ENCODE results near the gene LATS2.

Gene LATS2

GRCh38 chr13:20993661-20994440, 67.5 kb downstream of the LATS2 start:
- ATAC-seq (replicated peaks), result no peak
- Mint-ChIP-seq H3K27ac (no peak overlapping the region), H3K9me3 (no peaks in the 10 kb centered on the region), H3K27me3 (no peaks in the 10 kb centered on the region), H3K4me1 (peaks cover 0 to 2% of the 10 kb centered on the region in 2 donors), H3K36me3 (peaks cover 3 to 19% of the 10 kb centered on the region in 2 donors), H3K4me3 (no peak overlapping the region)
- no peak for DNase-seq

- no peaks in the 10 kb centered on the region for H3K27me3 Mint-ChIP-seq
- H3K4me1 Mint-ChIP-seq, result peaks cover 0 to 2% of the 10 kb centered on the region in 2 donors
- DNase-seq (no peak), ATAC-seq (replicated peaks) (no peak)
- peaks cover 3 to 19% of the 10 kb centered on the region in 2 donors for H3K36me3 Mint-ChIP-seq
- no peak overlapping the region for H3K27ac Mint-ChIP-seq
- no peak overlapping the region for H3K4me3 Mint-ChIP-seq
- no peaks in the 10 kb centered on the region for H3K9me3 Mint-ChIP-seq
Measured at GRCh38 chr13:20993211-20993610, 68.2 kb downstream of the LATS2 start.

GRCh38 chr13:20991741-20992520, 69.5 kb downstream of the LATS2 start:
- H3K9me3 Mint-ChIP-seq, result no peaks in the 10 kb centered on the region
- H3K36me3 Mint-ChIP-seq, result peaks cover 3 to 24% of the 10 kb centered on the region in 2 donors
- H3K4me1 Mint-ChIP-seq, result peaks cover 0 to 2% of the 10 kb centered on the region in 2 donors
- ATAC-seq (replicated peaks) (no peak), DNase-seq (no peak)
- H3K27me3 Mint-ChIP-seq, result no peaks in the 10 kb centered on the region
- no peak overlapping the region for H3K27ac Mint-ChIP-seq
- H3K4me3 Mint-ChIP-seq, result no peak overlapping the region

GRCh38 chr13:20990910-20991525, 70.4 kb downstream of the LATS2 start:
- Mint-ChIP-seq H3K36me3 (peaks cover 3 to 29% of the 10 kb centered on the region in 2 donors), H3K27me3 (no peaks in the 10 kb centered on the region), H3K4me3 (no peak overlapping the region), H3K4me1 (peaks cover 0 to 2% of the 10 kb centered on the region in 2 donors), H3K9me3 (no peaks in the 10 kb centered on the region), H3K27ac (no peak overlapping the region)
- DNase-seq, result no peak
- ATAC-seq (replicated peaks), result no peak

DNA sequence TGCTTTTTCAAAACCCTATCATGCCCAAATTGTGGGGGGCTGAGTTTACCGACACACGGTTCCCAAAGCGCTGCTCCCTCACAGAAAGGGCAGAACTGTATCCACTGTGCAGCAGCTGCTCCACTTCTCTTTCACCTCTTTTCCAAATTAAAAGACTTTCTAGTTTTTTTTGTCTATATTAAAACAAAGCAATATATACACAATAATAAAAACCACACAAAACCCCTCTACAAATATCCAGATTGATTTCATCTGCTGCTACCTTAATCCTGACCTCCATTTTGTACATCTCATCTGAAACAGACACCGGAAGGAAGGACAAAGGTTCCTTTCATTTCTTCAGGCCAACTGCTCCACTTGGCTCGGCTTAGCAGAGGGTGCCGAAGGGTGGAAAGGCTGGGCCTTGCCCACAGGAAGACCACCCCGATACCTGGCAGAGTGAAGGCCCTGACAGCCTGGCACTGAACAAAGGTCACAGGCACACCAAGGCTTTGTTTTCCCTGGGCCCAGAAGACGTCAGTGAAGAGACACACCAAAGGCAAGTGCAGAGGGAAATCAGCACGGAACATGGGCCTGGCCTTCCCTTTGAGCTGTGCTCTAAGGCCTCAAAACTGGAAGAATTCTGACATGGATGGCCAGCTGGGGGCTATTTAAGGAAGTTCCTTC, 71.6 kb downstream of the LATS2 start:
- no peaks in the 10 kb centered on the region for H3K27me3 Mint-ChIP-seq
- ATAC-seq (replicated peaks) (no peak), DNase-seq (no peak)
- no peaks in the 10 kb centered on the region for H3K9me3 Mint-ChIP-seq
- peaks cover 3 to 30% of the 10 kb centered on the region in 2 donors for H3K36me3 Mint-ChIP-seq
- H3K4me1 Mint-ChIP-seq, result peaks cover 0 to 2% of the 10 kb centered on the region in 2 donors
- H3K4me3 Mint-ChIP-seq, result no peak overlapping the region
- no peak overlapping the region for H3K27ac Mint-ChIP-seq

DNA sequence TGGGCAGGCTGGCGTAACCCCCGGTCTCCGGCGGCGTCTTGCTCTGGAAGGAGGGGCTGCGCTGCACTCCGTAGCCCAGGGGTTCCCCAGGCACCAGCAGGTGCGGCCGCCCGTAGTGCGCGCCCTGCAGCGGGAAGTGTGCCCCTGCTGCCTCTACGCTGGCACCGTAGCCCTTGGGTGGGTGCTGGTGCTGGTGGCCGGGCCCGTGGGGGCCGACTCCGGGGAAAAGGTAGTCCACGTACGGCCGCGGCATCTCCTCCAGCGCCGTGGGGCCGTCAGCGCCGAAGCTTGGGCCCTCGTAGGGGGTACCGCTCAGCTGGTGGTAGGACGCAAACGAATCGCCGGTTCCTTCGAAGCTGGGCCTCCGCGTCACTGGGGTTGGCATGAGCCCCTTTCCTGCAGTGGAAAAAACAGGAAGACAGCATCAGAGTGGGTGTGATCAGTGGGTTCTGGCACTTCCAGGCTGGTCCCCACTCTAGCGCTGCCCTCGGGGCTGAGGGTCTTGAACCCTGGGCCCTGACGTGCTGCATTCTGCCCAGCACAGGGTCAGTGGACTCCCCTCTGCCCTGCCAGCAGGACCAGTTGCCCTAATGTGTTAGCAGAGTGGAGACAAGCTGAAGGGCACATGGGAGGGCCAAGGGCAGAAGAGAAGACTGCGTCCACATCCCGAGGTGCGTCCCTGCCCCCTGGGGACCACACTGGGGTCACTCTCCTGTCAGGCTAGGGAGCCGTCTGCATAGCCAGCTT, 72.3 kb downstream of the LATS2 start:
- Mint-ChIP-seq H3K36me3 (peaks cover 3 to 30% of the 10 kb centered on the region in 2 donors), H3K9me3 (no peaks in the 10 kb centered on the region), H3K4me3 (no peak overlapping the region), H3K27me3 (no peaks in the 10 kb centered on the region), H3K27ac (no peak overlapping the region), H3K4me1 (no peaks in the 10 kb centered on the region)
- DNase-seq (no peak), ATAC-seq (replicated peaks) (no peak)

DNA sequence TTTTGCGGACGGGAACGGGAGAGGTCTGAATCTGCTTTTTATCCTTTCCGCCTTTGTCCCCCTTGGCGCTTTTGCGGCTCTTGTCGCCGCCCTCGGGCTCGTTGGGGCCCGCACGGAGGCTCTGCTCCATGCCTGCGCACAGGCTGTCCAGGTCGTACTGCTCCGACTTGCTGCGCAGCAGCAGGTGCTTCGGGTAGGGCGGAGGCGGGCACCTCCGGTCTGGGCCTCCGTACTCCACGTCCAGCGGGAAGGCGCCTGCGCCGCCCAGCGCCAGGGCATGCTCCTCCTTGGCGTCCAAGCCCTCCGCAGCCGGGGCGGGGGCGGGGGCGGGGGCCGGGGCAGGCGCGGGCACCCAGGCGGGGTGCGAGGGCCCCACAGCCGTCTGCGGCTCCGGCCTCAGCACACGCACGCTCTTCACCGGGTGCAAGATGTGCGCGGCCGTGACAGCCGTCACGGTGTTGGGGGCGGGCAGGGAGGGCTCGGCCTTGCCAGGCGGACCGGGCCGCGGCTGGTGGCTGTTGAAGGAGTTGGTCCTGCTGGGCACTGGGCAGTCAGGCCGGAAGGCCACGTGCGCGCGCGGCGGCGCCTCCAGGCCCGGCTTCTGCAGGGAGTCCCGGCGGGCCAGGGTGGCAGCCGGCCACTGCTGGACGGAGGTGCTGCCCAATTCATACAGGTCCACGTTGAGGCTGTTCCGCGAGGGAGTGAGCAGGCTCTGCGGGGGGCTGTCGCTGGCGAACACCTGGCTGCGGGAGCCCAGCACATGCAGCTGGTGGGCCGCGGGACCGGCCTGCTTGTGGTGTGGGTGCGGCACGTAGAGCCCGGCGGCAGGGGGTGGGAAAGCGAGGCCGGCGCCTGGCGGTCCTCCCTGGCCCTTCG, 73.1 kb downstream of the LATS2 start:
- no peak overlapping the region for H3K27ac Mint-ChIP-seq
- H3K9me3 Mint-ChIP-seq, result no peaks in the 10 kb centered on the region
- ATAC-seq (replicated peaks) (no peak), DNase-seq (no peak)
- H3K4me3 Mint-ChIP-seq, result no peak overlapping the region
- H3K27me3 Mint-ChIP-seq, result no peaks in the 10 kb centered on the region
- no peaks in the 10 kb centered on the region for H3K4me1 Mint-ChIP-seq
- peaks cover 8 to 30% of the 10 kb centered on the region in 2 donors for H3K36me3 Mint-ChIP-seq

DNA sequence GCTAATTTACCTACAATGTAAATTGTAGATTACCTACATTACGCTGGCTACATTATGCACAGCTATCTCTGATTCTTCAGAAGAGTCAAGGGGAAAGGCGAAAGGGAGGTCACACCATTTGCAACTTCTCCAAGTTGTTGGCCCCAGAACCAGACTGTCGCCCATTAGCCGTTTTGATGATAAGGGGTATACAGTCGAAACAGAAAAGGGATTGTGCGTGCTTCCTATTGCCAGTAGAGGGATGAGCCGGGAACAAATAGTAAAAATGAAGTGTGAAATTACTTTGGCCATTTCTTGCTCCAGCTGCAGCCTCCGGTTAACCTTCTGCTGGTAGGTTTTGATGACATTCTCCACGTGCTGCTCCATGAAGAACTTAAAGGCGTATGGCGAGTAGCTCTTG, 73.8 kb downstream of the LATS2 start:
- no peaks in the 10 kb centered on the region for H3K9me3 Mint-ChIP-seq

DNA sequence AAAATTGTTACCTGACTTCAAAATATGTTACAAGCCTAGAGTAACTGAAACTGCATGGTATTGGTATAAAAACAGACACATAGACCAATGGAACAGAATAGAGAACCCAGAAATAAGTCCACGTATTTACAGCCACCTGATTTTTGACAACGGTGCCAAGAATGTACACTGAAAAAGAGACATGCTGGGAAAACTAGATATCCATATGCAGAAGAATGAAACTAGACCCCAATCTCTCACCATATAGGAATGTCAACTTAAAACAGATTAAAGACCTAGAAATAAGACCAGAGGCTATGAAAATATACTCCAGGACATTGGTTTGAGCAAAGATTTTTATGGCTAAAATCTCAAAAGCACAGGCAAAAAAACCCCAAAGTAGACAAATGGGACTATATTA, 76.5 kb downstream of the LATS2 start:
- Mint-ChIP-seq H3K36me3 (peaks cover 12 to 31% of the 10 kb centered on the region in 2 donors), H3K27me3 (no peaks in the 10 kb centered on the region), H3K9me3 (no peaks in the 10 kb centered on the region), H3K4me3 (no peak overlapping the region), H3K4me1 (no peaks in the 10 kb centered on the region), H3K27ac (no peak overlapping the region)
- ATAC-seq (replicated peaks) (no peak), DNase-seq (no peak)

More for the DNA sequence above, 73.8 kb downstream of the LATS2 start:
- Mint-ChIP-seq H3K27ac (no peak overlapping the region), H3K4me1 (no peaks in the 10 kb centered on the region), H3K4me3 (no peak overlapping the region), H3K27me3 (no peaks in the 10 kb centered on the region), H3K36me3 (peaks cover 8 to 30% of the 10 kb centered on the region in 2 donors)
- DNase-seq (no peak), ATAC-seq (replicated peaks) (no peak)

- Mint-ChIP-seq H3K27me3 (no peaks in the 10 kb centered on the region), H3K4me3 (no peak overlapping the region), H3K27ac (no peak overlapping the region), H3K9me3 (no peaks in the 10 kb centered on the region), H3K4me1 (no peaks in the 10 kb centered on the region), H3K36me3 (peaks cover 10 to 24% of the 10 kb centered on the region in 2 donors)
- DNase-seq (no peak), ATAC-seq (replicated peaks) (no peak)
Measured at GRCh38 chr13:20983386-20983785, 78.0 kb downstream of the LATS2 start.

DNA sequence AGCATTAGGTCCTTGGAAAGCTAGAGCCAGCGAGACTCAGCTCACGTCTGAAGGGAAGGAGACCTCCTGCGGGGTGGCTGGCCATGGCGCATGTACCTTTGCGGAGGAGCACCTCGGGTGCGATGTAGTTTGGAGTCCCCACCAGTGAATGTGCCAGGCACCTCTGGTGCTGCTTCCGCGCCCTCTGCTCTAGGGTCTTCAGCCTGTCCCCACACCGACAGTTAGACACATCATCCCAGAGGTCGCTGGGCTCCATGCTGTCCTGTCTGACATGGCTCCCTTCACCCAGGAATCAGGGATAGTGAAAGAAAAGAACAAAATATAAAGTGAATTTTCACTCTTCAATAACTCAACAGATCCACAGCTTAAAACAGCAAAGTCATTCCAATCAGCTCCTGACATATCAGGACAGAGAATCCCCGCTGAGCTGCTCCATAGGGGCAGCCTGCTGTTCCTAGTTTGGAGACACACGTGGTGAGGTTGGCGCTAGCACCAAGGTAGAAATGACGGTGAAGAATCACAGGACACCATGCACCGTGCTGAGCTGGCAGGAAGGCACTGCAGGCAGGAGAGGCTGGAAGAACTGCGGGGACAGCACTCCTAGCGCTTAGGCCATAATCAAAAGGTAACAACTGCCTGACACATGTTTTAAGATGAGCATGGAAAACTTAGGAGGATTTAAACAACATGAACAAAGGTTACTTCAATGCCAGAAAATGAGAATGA, 79.9 kb downstream of the LATS2 start:
- DNase-seq (no peak), ATAC-seq (replicated peaks) (no peak)
- no peaks in the 10 kb centered on the region for H3K27me3 Mint-ChIP-seq
- H3K4me3 Mint-ChIP-seq, result no peak overlapping the region
- no peaks in the 10 kb centered on the region for H3K9me3 Mint-ChIP-seq
- no peaks in the 10 kb centered on the region for H3K4me1 Mint-ChIP-seq
- peaks cover 12 to 20% of the 10 kb centered on the region in 2 donors for H3K36me3 Mint-ChIP-seq
- H3K27ac Mint-ChIP-seq, result no peak overlapping the region

DNA sequence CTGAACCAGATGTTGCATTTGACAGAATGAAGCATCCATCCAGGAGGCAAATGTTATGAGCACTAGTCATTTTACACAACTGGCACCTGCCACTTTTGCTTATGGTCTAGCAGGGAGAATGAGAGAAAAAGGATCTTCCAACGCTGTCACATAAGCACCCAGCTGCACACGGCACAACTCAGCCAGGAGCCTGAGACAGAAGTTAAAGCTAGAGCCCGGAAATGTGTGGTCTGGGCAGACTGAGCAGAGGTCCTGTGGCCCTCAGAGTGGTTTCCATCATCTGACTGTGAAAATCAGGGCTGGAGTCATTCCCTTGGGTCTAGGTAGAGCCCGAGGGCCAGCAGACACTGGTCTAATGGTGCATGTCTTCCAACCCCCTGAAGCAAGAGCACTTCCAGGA, 80.5 kb downstream of the LATS2 start:
- no peaks in the 10 kb centered on the region for H3K4me1 Mint-ChIP-seq
- no peaks in the 10 kb centered on the region for H3K9me3 Mint-ChIP-seq
- no peaks in the 10 kb centered on the region for H3K27me3 Mint-ChIP-seq
- H3K27ac Mint-ChIP-seq, result no peak overlapping the region
- DNase-seq (no peak), ATAC-seq (replicated peaks) (no peak)
- peaks cover 14 to 17% of the 10 kb centered on the region in 2 donors for H3K36me3 Mint-ChIP-seq
- no peak overlapping the region for H3K4me3 Mint-ChIP-seq
